ENCODE data around the gene RCAN1. TPM values are rescaled to one million over a fixed set of nuclear protein-coding genes. Genes with fewer than 3 reads are reported as not detected.

The RCAN1 gene
- total RNA-seq, 1 donor from 2014 or later: 30.1 TPM

- H3K4me3 ChIP-seq (ENCODE audit: low read depth, low read length): no peak overlapping the region
- DNase-seq (ENCODE audit: low read depth): no peak
- TF ChIP-seq CTCF (conservative IDR thresholded peaks at IDR 0.05; ENCODE audit: low read depth, low read length): no peak
These were observed 24.3 kb upstream of the RCAN1 start for GRCh38 chr21:34639250-34639649.

- DNase-seq (ENCODE audit: low read depth): no peak
- no peak overlapping the region for H3K4me3 ChIP-seq (ENCODE audit: low read depth, low read length)
- no peak for TF ChIP-seq CTCF (conservative IDR thresholded peaks at IDR 0.05; ENCODE audit: low read depth, low read length)
These were observed 22.0 kb upstream of the RCAN1 start for GRCh38 chr21:34636961-34637360.

- TF ChIP-seq CTCF (conservative IDR thresholded peaks at IDR 0.05; ENCODE audit: low read depth, low read length): peak; percentile 50
- H3K4me3 ChIP-seq (ENCODE audit: low read depth, low read length): no peak overlapping the region
- DNase-seq (ENCODE audit: low read depth): no peak
These were observed 20.4 kb upstream of the RCAN1 start for GRCh38 chr21:34635307-34635706.

GRCh38 chr21:34632498-34632897 is 17.6 kb upstream of the RCAN1 start:
- H3K4me3 ChIP-seq (ENCODE audit: low read depth, low read length): no peak overlapping the region
- DNase-seq (ENCODE audit: low read depth): no peak
- TF ChIP-seq CTCF (conservative IDR thresholded peaks at IDR 0.05; ENCODE audit: low read depth, low read length): no peak

GRCh38 chr21:34630536-34631143 is 15.7 kb upstream of the RCAN1 start:
- TF ChIP-seq CTCF (conservative IDR thresholded peaks at IDR 0.05; ENCODE audit: low read depth, low read length): peak; percentile 88
- no peak overlapping the region for H3K4me3 ChIP-seq (ENCODE audit: low read depth, low read length)
- DNase-seq (ENCODE audit: low read depth): peak; percentile 7

GRCh38 chr21:34626131-34626530 is 11.2 kb upstream of the RCAN1 start:
- DNase-seq (ENCODE audit: low read depth): no peak
- H3K4me3 ChIP-seq (ENCODE audit: low read depth, low read length): no peak overlapping the region
- TF ChIP-seq CTCF (conservative IDR thresholded peaks at IDR 0.05; ENCODE audit: low read depth, low read length): no peak

- no peak overlapping the region for H3K4me3 ChIP-seq (ENCODE audit: low read depth, low read length)
- no peak for TF ChIP-seq CTCF (conservative IDR thresholded peaks at IDR 0.05; ENCODE audit: low read depth, low read length)
- no peak for DNase-seq (ENCODE audit: low read depth)
These were observed 10.2 kb upstream of the RCAN1 start for GRCh38 chr21:34625030-34625593.
